Stimulated activated naive B cell treated with anti-CD40 and anti-IgM and Interleukin-4, amounts not matched to agents 10 μg/mL and 1 μg/mL and 100 μg/mL, for 72 hours (primary cell): Measurements from ENCODE around the gene QRICH1.
A peak's percentile ranks its signal among the peaks of the same experiment; 100 is the strongest.

Source experiments
- ATAC-seq, 2 donors: fragments of 150-1000 bp; cut with Tn5 transposase; replicated peaks; 2 replicates each; pipeline ENCODE4 v1.10.0; 2021; ENCODE audit warnings: moderate library complexity in 1 of 2
- DNase-seq: peaks from one replicate; pipeline ENCODE4 v3.0.0; 2021
- H3K27ac Mint-ChIP-seq: one replicate; pipeline ENCODE4 v1.8.0; 2022; ENCODE audit warnings: mild to moderate bottlenecking, mixed read lengths
- H3K27me3 Mint-ChIP-seq, 2 donors: one replicate each; pipeline ENCODE4 v1.8.0; 2022; ENCODE audit warnings: mixed read lengths in 2 of 2
- H3K36me3 Mint-ChIP-seq, 2 donors: one replicate each; pipeline ENCODE4 v1.8.0; 2022; ENCODE audit warnings: mixed read lengths in 2 of 2, mild to moderate bottlenecking in 1 of 2
- H3K4me1 Mint-ChIP-seq, 2 donors: one replicate each; pipeline ENCODE4 v1.8.0; 2022; ENCODE audit warnings: mixed read lengths in 2 of 2, mild to moderate bottlenecking in 1 of 2
- H3K4me3 Mint-ChIP-seq, 2 donors: one replicate each; pipeline ENCODE4 v1.8.0; 2022; ENCODE audit warnings: mild to moderate bottlenecking in 2 of 2, mixed read lengths in 2 of 2, moderate library complexity in 1 of 2
- H3K9me3 Mint-ChIP-seq, 2 donors: one replicate each; pipeline ENCODE4 v1.8.0; 2022; ENCODE audit warnings: mixed read lengths in 2 of 2, mild to moderate bottlenecking in 1 of 2

QRICH1 gene

GRCh38 chr3:49104052-49104426 lies 10.2 kb upstream of the QRICH1 start:
- no peak for ATAC-seq
- H3K4me3 Mint-ChIP-seq: peak overlapping the region; percentile 92 to 93

GRCh38 chr3:49100046-49100615 lies 6.3 kb upstream of the QRICH1 start:
- Mint-ChIP-seq H3K27me3 (no peaks in the 10 kb centered on the region), H3K9me3 (no peaks in the 10 kb centered on the region), H3K4me3 (no peak overlapping the region), H3K4me1 (peaks cover 12 to 23% of the 10 kb centered on the region in 2 donors), H3K36me3 (peaks cover 37 to 60% of the 10 kb centered on the region in 2 donors), H3K27ac (peak overlapping the region; percentile 2)
- no peak for ATAC-seq
- no peak for DNase-seq

More at GRCh38 chr3:49104052-49104426, 10.2 kb upstream of the QRICH1 start:
- H3K27ac Mint-ChIP-seq: peak overlapping the region; percentile 93
- H3K9me3 Mint-ChIP-seq: no peaks in the 10 kb centered on the region
- DNase-seq: no peak
- no peaks in the 10 kb centered on the region for H3K27me3 Mint-ChIP-seq
- peaks cover 39 to 55% of the 10 kb centered on the region in 2 donors for H3K36me3 Mint-ChIP-seq
- H3K4me1 Mint-ChIP-seq: peaks cover 20 to 32% of the 10 kb centered on the region in 2 donors

- Mint-ChIP-seq H3K27me3 (no peaks in the 10 kb centered on the region), H3K4me3 (no peak overlapping the region), H3K27ac (no peak overlapping the region), H3K9me3 (no peaks in the 10 kb centered on the region), H3K36me3 (peaks cover 37 to 56% of the 10 kb centered on the region in 2 donors), H3K4me1 (peaks cover 13 to 25% of the 10 kb centered on the region in 2 donors)
- DNase-seq: no peak
- no peak for ATAC-seq
Measured at GRCh38 chr3:49098910-49099630, 5.2 kb upstream of the QRICH1 start.

GRCh38 chr3:49098429-49098828 lies 4.6 kb upstream of the QRICH1 start:
- H3K4me3 Mint-ChIP-seq: no peak overlapping the region
- DNase-seq (no peak), ATAC-seq (no peak)
- H3K36me3 Mint-ChIP-seq: peaks cover 36 to 51% of the 10 kb centered on the region in 2 donors
- H3K27me3 Mint-ChIP-seq: no peaks in the 10 kb centered on the region
- peaks cover 6 to 19% of the 10 kb centered on the region in 2 donors for H3K4me1 Mint-ChIP-seq
- H3K9me3 Mint-ChIP-seq: no peaks in the 10 kb centered on the region
- no peak overlapping the region for H3K27ac Mint-ChIP-seq

GRCh38 chr3:49092938-49093852 lies 676 bp downstream of the QRICH1 start:
- peak overlapping the region; percentile 89 to 92 for H3K4me3 Mint-ChIP-seq
- ATAC-seq: peak; percentile 30 to 53
- H3K27me3 Mint-ChIP-seq: no peaks in the 10 kb centered on the region
- H3K27ac Mint-ChIP-seq: peak overlapping the region; percentile 98
- peaks cover 10 to 39% of the 10 kb centered on the region in 2 donors for H3K4me1 Mint-ChIP-seq
- H3K9me3 Mint-ChIP-seq: no peaks in the 10 kb centered on the region
- peak; percentile 79 for DNase-seq
- H3K36me3 Mint-ChIP-seq: peaks cover 4 to 13% of the 10 kb centered on the region in 2 donors

GRCh38 chr3:49081429-49081828 lies 12.4 kb downstream of the QRICH1 start:
- Mint-ChIP-seq H3K27ac (no peak overlapping the region), H3K4me1 (peaks cover 0 to 2% of the 10 kb centered on the region in 2 donors), H3K36me3 (peaks cover 2 to 9% of the 10 kb centered on the region in 2 donors), H3K27me3 (no peaks in the 10 kb centered on the region), H3K9me3 (no peaks in the 10 kb centered on the region), H3K4me3 (no peak overlapping the region)
- no peak for ATAC-seq
- DNase-seq: no peak

GRCh38 chr3:49079270-49079669 lies 14.6 kb downstream of the QRICH1 start:
- no peaks in the 10 kb centered on the region for H3K9me3 Mint-ChIP-seq
- no peak overlapping the region for H3K27ac Mint-ChIP-seq
- ATAC-seq (no peak), DNase-seq (no peak)
- H3K4me1 Mint-ChIP-seq: peaks cover 0 to 2% of the 10 kb centered on the region in 2 donors
- peaks cover 6 to 15% of the 10 kb centered on the region in 2 donors for H3K36me3 Mint-ChIP-seq
- no peak overlapping the region for H3K4me3 Mint-ChIP-seq
- no peaks in the 10 kb centered on the region for H3K27me3 Mint-ChIP-seq

GRCh38 chr3:49076646-49077045 lies 17.2 kb downstream of the QRICH1 start:
- Mint-ChIP-seq H3K27ac (no peak overlapping the region), H3K4me1 (peaks cover 0 to 2% of the 10 kb centered on the region in 2 donors), H3K36me3 (peaks cover 9 to 32% of the 10 kb centered on the region in 2 donors), H3K4me3 (no peak overlapping the region), H3K27me3 (no peaks in the 10 kb centered on the region), H3K9me3 (no peaks in the 10 kb centered on the region)
- DNase-seq (no peak), ATAC-seq (no peak)

GRCh38 chr3:49076116-49076515 lies 17.8 kb downstream of the QRICH1 start:
- ATAC-seq (no peak), DNase-seq (no peak)
- peaks cover 9 to 36% of the 10 kb centered on the region in 2 donors for H3K36me3 Mint-ChIP-seq
- H3K4me3 Mint-ChIP-seq: no peak overlapping the region
- H3K27me3 Mint-ChIP-seq: no peaks in the 10 kb centered on the region
- H3K9me3 Mint-ChIP-seq: no peaks in the 10 kb centered on the region
- H3K27ac Mint-ChIP-seq: peak overlapping the region; percentile 42
- peaks cover 0 to 2% of the 10 kb centered on the region in 2 donors for H3K4me1 Mint-ChIP-seq

- Mint-ChIP-seq H3K27me3 (no peaks in the 10 kb centered on the region), H3K36me3 (peaks cover 21 to 30% of the 10 kb centered on the region in 2 donors), H3K27ac (no peak overlapping the region), H3K9me3 (no peaks in the 10 kb centered on the region), H3K4me3 (no peak overlapping the region), H3K4me1 (peaks cover 7 to 11% of the 10 kb centered on the region in 2 donors)
- ATAC-seq (no peak), DNase-seq (no peak)
Measured at GRCh38 chr3:49058011-49058410, 35.9 kb downstream of the QRICH1 start.

- Mint-ChIP-seq H3K9me3 (no peaks in the 10 kb centered on the region), H3K27ac (peak overlapping the region; percentile 25), H3K27me3 (no peaks in the 10 kb centered on the region), H3K4me3 (no peak overlapping the region), H3K36me3 (peaks cover 24 to 35% of the 10 kb centered on the region in 2 donors), H3K4me1 (peaks cover 7 to 11% of the 10 kb centered on the region in 2 donors)
- DNase-seq (no peak), ATAC-seq (no peak)
Measured at GRCh38 chr3:49057268-49057667, 36.6 kb downstream of the QRICH1 start.

GRCh38 chr3:49054344-49054862 lies 39.5 kb downstream of the QRICH1 start:
- Mint-ChIP-seq H3K36me3 (peaks cover 36 to 53% of the 10 kb centered on the region in 2 donors), H3K27me3 (no peaks in the 10 kb centered on the region), H3K27ac (peak overlapping the region; percentile 56), H3K4me3 (no peak overlapping the region), H3K4me1 (peaks cover 11 to 14% of the 10 kb centered on the region in 2 donors), H3K9me3 (no peaks in the 10 kb centered on the region)
- no peak for ATAC-seq
- DNase-seq: no peak

- peak in 1 of 2 donors; percentile 25 for ATAC-seq
- peaks cover 11 to 14% of the 10 kb centered on the region in 2 donors for H3K4me1 Mint-ChIP-seq
- H3K36me3 Mint-ChIP-seq: peaks cover 36 to 53% of the 10 kb centered on the region in 2 donors
- H3K27me3 Mint-ChIP-seq: no peaks in the 10 kb centered on the region
- DNase-seq: no peak
- no peak overlapping the region for H3K27ac Mint-ChIP-seq
- H3K9me3 Mint-ChIP-seq: no peaks in the 10 kb centered on the region
- H3K4me3 Mint-ChIP-seq: no peak overlapping the region
Measured at GRCh38 chr3:49053543-49053942, 40.3 kb downstream of the QRICH1 start.

- Mint-ChIP-seq H3K36me3 (peaks cover 35% of the 10 kb centered on the region in 2 donors), H3K27me3 (no peaks in the 10 kb centered on the region), H3K4me3 (no peak overlapping the region), H3K4me1 (peaks cover 0 to 2% of the 10 kb centered on the region in 2 donors), H3K27ac (peak overlapping the region; percentile 65), H3K9me3 (no peaks in the 10 kb centered on the region)
- DNase-seq (no peak), ATAC-seq (no peak)
Measured at GRCh38 chr3:49035281-49035680, 58.6 kb downstream of the QRICH1 start.
